Trophoblast cell (in vitro differentiated cells and primary cell): ENCODE data around the gene DMXL1. TPM values are rescaled to one million over a fixed set of nuclear protein-coding genes. Genes with fewer than 3 reads are reported as not detected.

ENCODE experiments used
- DNase-seq, 2 donors: peaks; one replicate each; pipeline ENCODE4 v3.0.0-alpha.2; 2016
- H2AFZ ChIP-seq: 2 replicates; pipeline ENCODE4 v1.6.1; 2013; ENCODE audit warnings: low read length, moderate library complexity, mild to moderate bottlenecking; ENCODE audit not compliant: insufficient read depth, poor library complexity
- H2AK5ac ChIP-seq: 2 replicates; pipeline ENCODE4 v1.6.1; 2013; ENCODE audit warnings: mild to moderate bottlenecking, low read length
- H2BK120ac ChIP-seq: 2 replicates; pipeline ENCODE4 v1.6.1; 2013; ENCODE audit warnings: low read length, mild to moderate bottlenecking, moderate library complexity; ENCODE audit not compliant: insufficient read depth, poor library complexity
- H2BK12ac ChIP-seq: 2 replicates; pipeline ENCODE4 v1.6.1; 2013; ENCODE audit warnings: mild to moderate bottlenecking, low read length, moderate library complexity
- H2BK5ac ChIP-seq: 2 replicates; pipeline ENCODE4 v1.6.1; 2013; ENCODE audit warnings: low read length, low read depth, moderate library complexity, mild to moderate bottlenecking; ENCODE audit not compliant: poor library complexity
- H3K14ac ChIP-seq: 2 replicates; pipeline ENCODE4 v1.6.1; 2013; ENCODE audit warnings: mild to moderate bottlenecking, low read length
- H3K18ac ChIP-seq: 2 replicates; pipeline ENCODE4 v1.6.1; 2013; ENCODE audit warnings: mild to moderate bottlenecking, low read length
- H3K23ac ChIP-seq: 2 replicates; pipeline ENCODE4 v1.6.1; 2013; ENCODE audit warnings: low read length
- H3K27ac ChIP-seq: 2 replicates; pipeline ENCODE4 v1.5.1; 2013; ENCODE audit warnings: low read depth, mild to moderate bottlenecking, inconsistent platforms, low read length, moderate library complexity
- H3K27me3 ChIP-seq: 2 replicates; pipeline ENCODE4 v1.6.1; 2013; ENCODE audit warnings: inconsistent platforms, mild to moderate bottlenecking, low read length, moderate library complexity; ENCODE audit not compliant: insufficient read depth
- H3K36me3 ChIP-seq, 2 experiments: 1 replicate in 1 of 2; 2 replicates in 1 of 2; pipeline ENCODE4 v1.6.1; 2013; ENCODE audit warnings: low read length in 2 of 2, mild to moderate bottlenecking in 2 of 2, moderate library complexity in 1 of 2; ENCODE audit not compliant: insufficient read depth in 2 of 2, control insufficient read depth in 1 of 2
- H3K4ac ChIP-seq: 2 replicates; pipeline ENCODE4 v1.6.1; 2013; ENCODE audit warnings: low read depth, mild to moderate bottlenecking, low read length, moderate library complexity
- H3K4me1 ChIP-seq, 2 experiments: 1 replicate in 1 of 2; 2 replicates in 1 of 2; pipeline ENCODE4 v1.6.1; 2013; ENCODE audit warnings: low read length in 2 of 2, mild to moderate bottlenecking in 2 of 2, moderate library complexity in 1 of 2; ENCODE audit not compliant: insufficient read depth in 2 of 2, control insufficient read depth in 1 of 2
- H3K4me2 ChIP-seq: 2 replicates; pipeline ENCODE4 v1.6.1; 2013; ENCODE audit warnings: inconsistent platforms, mild to moderate bottlenecking, low read length, moderate library complexity
- H3K4me3 ChIP-seq: 2 replicates; pipeline ENCODE4 v1.5.1; 2013; ENCODE audit warnings: mild to moderate bottlenecking, low read depth, low read length, inconsistent platforms
- H3K79me1 ChIP-seq: one replicate; pipeline ENCODE4 v1.6.1; 2013; ENCODE audit warnings: low read length
- H3K79me2 ChIP-seq: 2 replicates; pipeline ENCODE4 v1.6.1; 2013; ENCODE audit warnings: low read length, mild to moderate bottlenecking; ENCODE audit not compliant: control insufficient read depth, insufficient read depth, poor library complexity
- H3K9ac ChIP-seq: 2 replicates; pipeline ENCODE4 v1.6.1; 2013; ENCODE audit warnings: mild to moderate bottlenecking, low read length
- H3K9me3 ChIP-seq: 2 replicates; pipeline ENCODE4 v1.6.1; 2013; ENCODE audit warnings: low read depth, mild to moderate bottlenecking, control low read depth, inconsistent platforms, low read length; ENCODE audit not compliant: insufficient read depth
- H4K12ac ChIP-seq: 2 replicates; pipeline ENCODE4 v1.6.1; 2013; ENCODE audit warnings: low read depth, mild to moderate bottlenecking, low read length, moderate library complexity
- H4K8ac ChIP-seq: 2 replicates; pipeline ENCODE4 v1.6.1; 2013; ENCODE audit warnings: low read depth, mild to moderate bottlenecking, low read length, moderate library complexity
- H4K91ac ChIP-seq: one replicate; pipeline ENCODE4 v1.6.1; 2013; ENCODE audit warnings: low read depth, mild to moderate bottlenecking, low read length, moderate library complexity
- WGBS: extraction: QIAGEN DNeasy Blood & Tissue Kit; methylation state at CpG from one replicate; pipeline ENCODE4 v1.1.7; 2013; ENCODE audit warnings: missing lambda C conversion rate; ENCODE audit not compliant: insufficient read length, insufficient coverage; ENCODE audit errors: extremely low coverage; 5-methylcytosine and 5-hydroxymethylcytosine counted together
- polyA plus RNA-seq: library from polyadenylated mRNA; stranded (reverse); fragments of 200-250 nt; gene quantifications from 2 replicates; pipeline ENCODE4 v1.2.3, GENCODE V29; 2013

DMXL1 gene
- 13.8 and 15.1 TPM in 2 replicates for polyA plus RNA-seq

GRCh38 chr5:119070828-119071560 lies at the start of gene DMXL1:
Gene DMXL1 (plus strand): TSS chr5:119071087. CDS start chr5:119071570, 483 bp downstream.
- peak within 1 kb of the TSS; percentile 73 for H3K4me2 ChIP-seq
- H3K14ac ChIP-seq = peak within 1 kb of the TSS; percentile 95
- peak within 1 kb of the TSS; percentile 95 for H3K4me3 ChIP-seq
- H3K9ac ChIP-seq = peak within 1 kb of the TSS; percentile 87
- H3K79me2 ChIP-seq = peaks cover 2% of the 10 kb centered on the region
- peak within 1 kb of the TSS; percentile 86 for H4K91ac ChIP-seq
- H4K8ac ChIP-seq = peak within 1 kb of the TSS; percentile 92
- no peaks in the 10 kb centered on the region for H3K36me3 ChIP-seq
- H2BK120ac ChIP-seq = peak within 1 kb of the TSS; percentile 87
- peak; percentile 100 for DNase-seq
- H3K18ac ChIP-seq = peak within 1 kb of the TSS; percentile 81
- H3K79me1 ChIP-seq = peaks cover 6% of the 10 kb centered on the region
- peak within 1 kb of the TSS; percentile 82 for H3K4ac ChIP-seq
- peak within 1 kb of the TSS; percentile 65 for H3K27ac ChIP-seq
- H4K12ac ChIP-seq = peak within 1 kb of the TSS; percentile 93
- H3K27me3 ChIP-seq = no peaks in the 10 kb centered on the region
- no peak within 1 kb of the TSS for H2AK5ac ChIP-seq
- no peak within 1 kb of the TSS for H3K23ac ChIP-seq
- H3K9me3 ChIP-seq = no peaks in the 10 kb centered on the region
- no CpG with 5 or more reads among the region's 68 CpGs for WGBS
- H2BK12ac ChIP-seq = no peak within 1 kb of the TSS
- peaks cover 0 to 2% of the 10 kb centered on the region in 2 experiments for H3K4me1 ChIP-seq
- H2AFZ ChIP-seq = peak within 1 kb of the TSS; percentile 99
- H2BK5ac ChIP-seq = peak within 1 kb of the TSS; percentile 51

GRCh38 chr5:119021149-119021732 lies 49.6 kb upstream of the DMXL1 start:
- no peak for DNase-seq
- H4K12ac ChIP-seq = no peak overlapping the region
- no CpG with 5 or more reads among the region's 3 CpGs for WGBS

GRCh38 chr5:119022017-119022745 lies 48.7 kb upstream of the DMXL1 start:
- H3K18ac ChIP-seq = no peak overlapping the region
- peak in 1 of 2 donors; percentile 69 for DNase-seq

More at GRCh38 chr5:119021149-119021732, 49.6 kb upstream of the DMXL1 start:
- Histone ChIP-seq H3K18ac (no peak overlapping the region), H4K8ac (no peak overlapping the region), H2AFZ (no peak overlapping the region), H3K4me1 (no peaks in the 10 kb centered on the region), H2BK5ac (no peak overlapping the region), H3K79me1 (no peaks in the 10 kb centered on the region), H3K27ac (no peak overlapping the region), H4K91ac (no peak overlapping the region), H3K9me3 (no peaks in the 10 kb centered on the region), H3K23ac (no peak overlapping the region), H3K14ac (no peak overlapping the region), H2AK5ac (no peak overlapping the region), H2BK12ac (no peak overlapping the region), H3K36me3 (no peaks in the 10 kb centered on the region), H3K4me3 (no peak overlapping the region), H3K9ac (no peak overlapping the region), H3K4me2 (no peak overlapping the region), H3K79me2 (no peaks in the 10 kb centered on the region), H3K4ac (no peak overlapping the region), H2BK120ac (no peak overlapping the region), H3K27me3 (no peaks in the 10 kb centered on the region)

GRCh38 chr5:119022773-119023172 lies 48.1 kb upstream of the DMXL1 start:
- Histone ChIP-seq H3K4me1 (no peaks in the 10 kb centered on the region), H3K9ac (no peak overlapping the region), H3K9me3 (no peaks in the 10 kb centered on the region), H3K18ac (no peak overlapping the region), H3K79me2 (no peaks in the 10 kb centered on the region), H2BK5ac (no peak overlapping the region), H4K91ac (no peak overlapping the region), H3K27me3 (no peaks in the 10 kb centered on the region), H2BK120ac (no peak overlapping the region), H3K14ac (no peak overlapping the region), H2AK5ac (no peak overlapping the region), H2BK12ac (no peak overlapping the region), H4K12ac (no peak overlapping the region), H3K4ac (no peak overlapping the region), H4K8ac (no peak overlapping the region), H3K27ac (no peak overlapping the region), H2AFZ (no peak overlapping the region), H3K36me3 (no peaks in the 10 kb centered on the region), H3K4me3 (no peak overlapping the region), H3K4me2 (no peak overlapping the region), H3K23ac (no peak overlapping the region), H3K79me1 (no peaks in the 10 kb centered on the region)
- WGBS = no CpG with 5 or more reads among the region's 1 CpG
- no peak for DNase-seq

More at GRCh38 chr5:119022017-119022745, 48.7 kb upstream of the DMXL1 start:
- Histone ChIP-seq H3K9me3 (no peaks in the 10 kb centered on the region), H3K27ac (no peak overlapping the region), H3K4ac (no peak overlapping the region), H2BK120ac (no peak overlapping the region), H3K79me1 (no peaks in the 10 kb centered on the region), H3K4me2 (no peak overlapping the region), H3K23ac (no peak overlapping the region), H2AK5ac (no peak overlapping the region), H4K8ac (no peak overlapping the region), H3K14ac (no peak overlapping the region), H4K12ac (no peak overlapping the region), H3K79me2 (no peaks in the 10 kb centered on the region), H2AFZ (no peak overlapping the region), H4K91ac (no peak overlapping the region), H3K9ac (no peak overlapping the region), H2BK12ac (no peak overlapping the region), H3K4me1 (no peaks in the 10 kb centered on the region), H2BK5ac (no peak overlapping the region), H3K36me3 (no peaks in the 10 kb centered on the region), H3K4me3 (no peak overlapping the region), H3K27me3 (no peaks in the 10 kb centered on the region)
- WGBS = no CpG with 5 or more reads among the region's 5 CpGs
